Thyroid gland (tissue), 4 donors: ENCODE results near the gene PADI4.

Experiments
- POLR2A ChIP-seq, 2 donors: fragments of 450-650 bp; IDR thresholded peaks; one replicate each; pipeline ENCODE4 v1.6.1; 2017; ENCODE audit warnings: antibody characterized with exemption in 2 of 2, mild to moderate bottlenecking in 2 of 2, moderate library complexity in 1 of 2
- TF ChIP-seq, protein P1 (sequence below), 6 experiments: fragments of 200-600 bp in 3 of 6; fragments of 450-650 bp in 3 of 6; sonication (generic) in 3 of 6; IDR thresholded peaks; one replicate each; pipeline ENCODE4 v1.5.1; 2016 to 2019; ENCODE audit warnings: antibody characterized with exemption in 6 of 6, mild to moderate bottlenecking in 2 of 6, inconsistent platforms in 1 of 6, moderate library complexity in 1 of 6

- TF ChIP-seq, protein P1, sequence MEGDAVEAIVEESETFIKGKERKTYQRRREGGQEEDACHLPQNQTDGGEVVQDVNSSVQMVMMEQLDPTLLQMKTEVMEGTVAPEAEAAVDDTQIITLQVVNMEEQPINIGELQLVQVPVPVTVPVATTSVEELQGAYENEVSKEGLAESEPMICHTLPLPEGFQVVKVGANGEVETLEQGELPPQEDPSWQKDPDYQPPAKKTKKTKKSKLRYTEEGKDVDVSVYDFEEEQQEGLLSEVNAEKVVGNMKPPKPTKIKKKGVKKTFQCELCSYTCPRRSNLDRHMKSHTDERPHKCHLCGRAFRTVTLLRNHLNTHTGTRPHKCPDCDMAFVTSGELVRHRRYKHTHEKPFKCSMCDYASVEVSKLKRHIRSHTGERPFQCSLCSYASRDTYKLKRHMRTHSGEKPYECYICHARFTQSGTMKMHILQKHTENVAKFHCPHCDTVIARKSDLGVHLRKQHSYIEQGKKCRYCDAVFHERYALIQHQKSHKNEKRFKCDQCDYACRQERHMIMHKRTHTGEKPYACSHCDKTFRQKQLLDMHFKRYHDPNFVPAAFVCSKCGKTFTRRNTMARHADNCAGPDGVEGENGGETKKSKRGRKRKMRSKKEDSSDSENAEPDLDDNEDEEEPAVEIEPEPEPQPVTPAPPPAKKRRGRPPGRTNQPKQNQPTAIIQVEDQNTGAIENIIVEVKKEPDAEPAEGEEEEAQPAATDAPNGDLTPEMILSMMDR (IDR thresholded peaks at IDR 0.05), result no peak
- TF ChIP-seq POLR2A (IDR thresholded peaks at IDR 0.05), result no peak
Measured at GRCh38 chr1:17280894-17281293, 27.1 kb upstream of the PADI4 start.
